ENCODE measurements around the gene TTC5.

GRCh38 chr14:20341646-20342045 is 35.9 kb upstream of the TTC5 start:
- TF ChIP-seq CTCF (IDR thresholded peaks at IDR 0.05) (no peak), EZH2 (IDR thresholded peaks at IDR 0.05) (no peak)
